SK-N-SH (cell line): ENCODE data around the gene DENND1C.

Experiments used
- EZH2phosphoT487 ChIP-seq: fragments of 200-600 bp; sonication (generic); IDR thresholded peaks from 2 replicates; pipeline ENCODE4 v1.6.1; 2017; ENCODE audit warnings: low read depth, mixed run types, mild to moderate bottlenecking, antibody characterized with exemption, moderate library complexity, borderline replicate concordance
- MXI1 ChIP-seq: IDR thresholded peaks from 2 replicates; pipeline ENCODE4 v1.6.1; 2012; ENCODE audit warnings: mild to moderate bottlenecking, low read depth, low read length, improper control_type of control experiment
- TCF12 ChIP-seq: IDR thresholded peaks from 2 replicates; pipeline ENCODE4 v1.4.0; 2012

GRCh38 chr19:6451583-6452222, 29.9 kb downstream of the DENND1C start:
- TF ChIP-seq EZH2phosphoT487 (no peak), TCF12 (no peak), MXI1 (no peak)
